BLaER1 treated with 17β-estradiol and CSF1 and Interleukin-3, amounts not matched to agents 10 nM and 100 nM (cell line): ENCODE results near the gene RBM24.

ENCODE experiments used
- H3K27ac ChIP-seq, 11 experiments: shearing (Covaris generic); formaldehyde crosslinking; 2 replicates each; pipeline ENCODE4 v1.8.1; 2022
- H3K27me3 ChIP-seq, 11 experiments: shearing (Covaris generic); formaldehyde crosslinking; 2 replicates each; pipeline ENCODE4 v1.8.1; 2022
- H3K36me3 ChIP-seq, 11 experiments: shearing (Covaris generic); formaldehyde crosslinking; 2 replicates each; pipeline ENCODE4 v1.8.1; 2022
- H3K4me1 ChIP-seq, 10 experiments: shearing (Covaris generic); formaldehyde crosslinking; 2 replicates each; pipeline ENCODE4 v1.8.1; 2022
- H3K4me2 ChIP-seq, 11 experiments: shearing (Covaris generic); formaldehyde crosslinking; 2 replicates each; pipeline ENCODE4 v1.8.1; 2022
- H3K4me3 ChIP-seq, 10 experiments: shearing (Covaris generic); formaldehyde crosslinking; 2 replicates each; pipeline ENCODE4 v1.8.1; 2022
- H3K9ac ChIP-seq, 11 experiments: shearing (Covaris generic); formaldehyde crosslinking; 2 replicates each; pipeline ENCODE4 v1.8.1; 2022
- H3K9me3 ChIP-seq, 11 experiments: shearing (Covaris generic); formaldehyde crosslinking; replicated peaks in 1 of 11; 2 replicates each; pipeline ENCODE4 v1.8.1; 2022
- H4K20me1 ChIP-seq, 11 experiments: shearing (Covaris generic); formaldehyde crosslinking; 2 replicates each; pipeline ENCODE4 v1.8.1; 2022
- Cebpa-rat ChIP-seq, 11 experiments: shearing (Covaris generic); IDR thresholded peaks; 2 replicates each; pipeline ENCODE4 v1.8.1; 2022

RBM24 gene

GRCh38 chr6:17267566-17267965 is 13.6 kb upstream of the RBM24 start:
- no peaks in the 10 kb centered on the region for H3K36me3 ChIP-seq
- H3K4me2 ChIP-seq: no peak overlapping the region
- no peak for TF ChIP-seq Cebpa-rat (IDR thresholded peaks at IDR 0.05)
- H3K9ac ChIP-seq: no peak overlapping the region
- no peaks in the 10 kb centered on the region for H3K4me1 ChIP-seq
- no peak overlapping the region for H3K27ac ChIP-seq
- H4K20me1 ChIP-seq: no peaks in the 10 kb centered on the region
- H3K9me3 ChIP-seq: peaks cover 0 to 5% (median 0%) of the 10 kb centered on the region in 11 experiments; a peak in 4 of 22 replicates
- no peaks in the 10 kb centered on the region for H3K27me3 ChIP-seq
- H3K4me3 ChIP-seq: no peak overlapping the region

GRCh38 chr6:17268114-17268513 is 13.0 kb upstream of the RBM24 start:
- Histone ChIP-seq H3K27me3 (no peaks in the 10 kb centered on the region), H3K4me3 (no peak overlapping the region), H3K36me3 (no peaks in the 10 kb centered on the region)

DNA sequence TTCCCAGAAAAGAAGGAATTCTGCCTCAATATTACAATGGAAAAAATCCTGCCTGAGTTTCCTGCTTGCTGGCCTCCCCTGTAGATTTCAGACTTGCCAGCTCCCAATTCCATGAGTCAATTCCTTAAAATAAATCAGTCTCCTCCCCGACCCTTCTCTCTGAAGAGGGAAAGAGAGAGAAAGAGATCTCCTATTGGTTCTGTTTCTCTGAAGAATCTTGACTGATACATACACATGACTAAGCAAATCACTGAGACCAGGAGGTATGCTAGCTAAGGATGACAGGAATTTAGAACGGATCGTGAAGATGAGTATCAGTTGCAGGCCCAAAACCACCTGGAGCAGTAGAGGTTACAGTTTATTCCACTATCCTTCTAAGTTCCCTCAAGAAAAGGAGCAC is 11.3 kb upstream of the RBM24 start:
- H4K20me1 ChIP-seq: no peaks in the 10 kb centered on the region
- no peak overlapping the region for H3K9ac ChIP-seq

More at GRCh38 chr6:17268114-17268513, 13.0 kb upstream of the RBM24 start:
- Histone ChIP-seq H3K4me1 (no peaks in the 10 kb centered on the region), H3K9me3 (peaks cover 0 to 7% (median 0%) of the 10 kb centered on the region in 11 experiments; a peak in 4 of 22 replicates), H3K4me2 (no peak overlapping the region), H3K27ac (no peak overlapping the region), H3K9ac (no peak overlapping the region), H4K20me1 (no peaks in the 10 kb centered on the region)
- no peak for TF ChIP-seq Cebpa-rat (IDR thresholded peaks at IDR 0.05)

GRCh38 chr6:17271628-17272027 is 9.5 kb upstream of the RBM24 start:
- no peak overlapping the region for H3K4me2 ChIP-seq
- H3K9me3 ChIP-seq: peaks cover 0 to 8% (median 0%) of the 10 kb centered on the region in 11 experiments; a peak in 2 of 22 replicates
- no peak overlapping the region for H3K27ac ChIP-seq
- no peaks in the 10 kb centered on the region for H4K20me1 ChIP-seq
- no peak for TF ChIP-seq Cebpa-rat (IDR thresholded peaks at IDR 0.05)
- H3K36me3 ChIP-seq: no peaks in the 10 kb centered on the region
- no peak overlapping the region for H3K4me3 ChIP-seq
- H3K27me3 ChIP-seq: no peaks in the 10 kb centered on the region
- H3K4me1 ChIP-seq: no peaks in the 10 kb centered on the region
- no peak overlapping the region for H3K9ac ChIP-seq

More for the DNA sequence above, 11.3 kb upstream of the RBM24 start:
- H3K9me3 ChIP-seq: peaks cover 0 to 8% (median 0%) of the 10 kb centered on the region in 11 experiments; a peak in 5 of 22 replicates
- no peak overlapping the region for H3K4me2 ChIP-seq
- H3K4me3 ChIP-seq: no peak overlapping the region
- H3K36me3 ChIP-seq: no peaks in the 10 kb centered on the region
- H3K27me3 ChIP-seq: no peaks in the 10 kb centered on the region
- H3K27ac ChIP-seq: no peak overlapping the region
- H3K4me1 ChIP-seq: no peaks in the 10 kb centered on the region
- TF ChIP-seq Cebpa-rat (IDR thresholded peaks at IDR 0.05): no peak

DNA sequence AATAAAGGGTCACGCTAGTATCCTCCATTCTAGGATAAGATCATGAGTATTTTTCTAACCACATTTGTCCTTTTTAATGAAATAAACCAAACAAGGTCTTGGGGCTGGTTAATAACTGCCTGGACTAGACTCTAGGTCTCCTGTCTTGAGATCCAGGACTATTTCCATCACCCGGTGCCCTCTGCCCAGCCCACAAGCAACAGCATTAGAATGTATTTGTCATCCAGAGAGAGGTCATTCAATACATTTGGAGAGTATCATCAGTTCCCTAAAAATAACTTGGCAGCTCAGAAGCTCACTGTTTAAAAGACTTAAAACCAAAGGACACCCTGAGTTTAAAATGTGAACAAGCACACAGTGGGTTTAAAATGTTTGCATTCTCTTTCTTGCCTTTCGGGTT is 4.4 kb upstream of the RBM24 start:
- no peak overlapping the region for H3K9ac ChIP-seq
- H3K4me1 ChIP-seq: peaks cover 0 to 14% (median 9%) of the 10 kb centered on the region in 10 experiments; a peak in 12 of 20 replicates
- no peak overlapping the region for H3K27ac ChIP-seq
- no peak overlapping the region for H3K4me2 ChIP-seq
- H3K27me3 ChIP-seq: peaks cover 31 to 41% (median 37%) of the 10 kb centered on the region in 11 experiments
- H3K9me3 ChIP-seq: peaks cover 0 to 10% (median 6%) of the 10 kb centered on the region in 11 experiments; a peak in 10 of 22 replicates
- no peaks in the 10 kb centered on the region for H3K36me3 ChIP-seq
- no peaks in the 10 kb centered on the region for H4K20me1 ChIP-seq
- TF ChIP-seq Cebpa-rat (IDR thresholded peaks at IDR 0.05): no peak
- no peak overlapping the region for H3K4me3 ChIP-seq

- no peak overlapping the region for H3K4me2 ChIP-seq
- H4K20me1 ChIP-seq: no peaks in the 10 kb centered on the region
- TF ChIP-seq Cebpa-rat (IDR thresholded peaks at IDR 0.05): no peak
- peaks cover 36 to 46% (median 42%) of the 10 kb centered on the region in 11 experiments for H3K27me3 ChIP-seq
- no peak overlapping the region for H3K4me3 ChIP-seq
- H3K27ac ChIP-seq: no peak overlapping the region
- no peak overlapping the region for H3K9ac ChIP-seq
- H3K9me3 ChIP-seq: peaks cover 0 to 10% (median 6%) of the 10 kb centered on the region in 11 experiments; a peak in 10 of 22 replicates
- peaks cover 0 to 17% (median 12%) of the 10 kb centered on the region in 10 experiments; a peak in 12 of 20 replicates for H3K4me1 ChIP-seq
- H3K36me3 ChIP-seq: no peaks in the 10 kb centered on the region
These were observed 3.9 kb upstream of the RBM24 start for GRCh38 chr6:17277256-17277655.

DNA sequence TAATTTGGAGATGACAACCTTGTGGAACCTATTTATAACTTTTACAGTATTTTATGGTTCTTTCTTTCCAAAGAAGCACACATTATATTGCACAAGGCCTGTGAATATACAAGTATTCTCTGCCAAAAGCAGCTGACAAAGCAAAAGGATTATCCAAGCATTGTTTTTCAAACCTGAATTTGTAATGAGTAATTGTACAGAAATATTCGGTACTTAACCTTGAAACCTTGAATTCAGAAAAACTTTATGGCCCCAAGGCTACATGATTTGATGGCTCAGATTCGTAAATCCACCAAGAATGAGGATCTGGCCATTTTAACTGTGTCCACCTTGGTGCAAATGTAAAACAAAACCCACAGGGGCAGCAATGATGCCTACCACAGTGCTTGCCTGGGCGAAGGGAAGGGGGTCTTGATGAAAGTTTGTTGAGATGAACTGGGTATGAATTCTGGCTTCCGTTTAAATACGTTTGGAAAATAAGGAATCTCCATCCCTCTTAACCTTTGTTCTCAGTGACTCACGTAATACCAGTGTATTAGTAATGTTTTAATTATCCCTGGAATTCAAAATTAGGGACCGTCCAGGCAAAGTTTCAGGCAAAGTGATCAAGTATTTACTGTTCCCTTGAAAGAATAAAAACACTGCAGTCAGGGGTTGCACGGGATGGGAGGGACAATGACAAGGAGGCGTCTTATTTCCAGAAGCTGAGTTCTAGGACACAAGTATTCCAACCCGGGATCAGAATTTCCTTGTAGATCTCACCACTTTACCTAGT is 2.7 kb upstream of the RBM24 start:
- Histone ChIP-seq H3K9me3 (peaks cover 0 to 10% (median 5%) of the 10 kb centered on the region in 11 experiments; a peak in 9 of 22 replicates), H4K20me1 (no peaks in the 10 kb centered on the region), H3K4me1 (peaks cover 0 to 17% (median 12%) of the 10 kb centered on the region in 10 experiments; a peak in 12 of 20 replicates), H3K4me2 (no peak overlapping the region), H3K27ac (no peak overlapping the region), H3K27me3 (peaks cover 44 to 58% (median 53%) of the 10 kb centered on the region in 11 experiments), H3K36me3 (0 out of 22 replicates have a peak, but pooled peaks cover 0 to 6% (median 0%) of the 10 kb centered on the region in 11 experiments), H3K4me3 (no peak overlapping the region), H3K9ac (no peak overlapping the region)
- TF ChIP-seq Cebpa-rat (IDR thresholded peaks at IDR 0.05): no peak

- H4K20me1 ChIP-seq: no peaks in the 10 kb centered on the region
- no peak overlapping the region for H3K9ac ChIP-seq
- peaks cover 44 to 63% (median 55%) of the 10 kb centered on the region in 11 experiments for H3K27me3 ChIP-seq
- peaks cover 0 to 10% (median 5%) of the 10 kb centered on the region in 11 experiments; a peak in 8 of 22 replicates for H3K9me3 ChIP-seq
- H3K4me2 ChIP-seq: peak overlapping the region in 10 of 11 experiments; percentile 81 to 98 (median 94); a peak in 17 of 22 replicates
- peaks cover 0 to 17% (median 12%) of the 10 kb centered on the region in 10 experiments; a peak in 12 of 20 replicates for H3K4me1 ChIP-seq
- H3K36me3 ChIP-seq: peaks cover 0 to 7% (median 0%) of the 10 kb centered on the region in 11 experiments; a peak in 1 of 22 replicates
- no peak overlapping the region for H3K27ac ChIP-seq
- H3K4me3 ChIP-seq: peak overlapping the region in 6 of 10 experiments; percentile 67 to 82 (median 74); a peak in 8 of 20 replicates
- TF ChIP-seq Cebpa-rat (IDR thresholded peaks at IDR 0.05): no peak
These were observed 1.0 kb upstream of the RBM24 start for GRCh38 chr6:17280138-17280537.

GRCh38 chr6:17280552-17281090 is 540 bp upstream of the RBM24 start:
- Histone ChIP-seq H3K27me3 (peaks cover 44 to 63% (median 55%) of the 10 kb centered on the region in 11 experiments), H3K9me3 (peaks cover 0 to 10% (median 5%) of the 10 kb centered on the region in 11 experiments; a peak in 8 of 22 replicates), H3K4me1 (peaks cover 0 to 17% (median 12%) of the 10 kb centered on the region in 10 experiments; a peak in 12 of 20 replicates), H3K4me2 (peak overlapping the region; percentile 81 to 98 (median 93)), H3K36me3 (peaks cover 0 to 12% (median 0%) of the 10 kb centered on the region in 11 experiments; a peak in 1 of 22 replicates), H4K20me1 (no peaks in the 10 kb centered on the region), H3K4me3 (peak overlapping the region; percentile 57 to 82 (median 70)), H3K27ac (peak overlapping the region in 2 of 11 experiments; percentile 71 to 77; a peak in 4 of 22 replicates), H3K9ac (peak overlapping the region; percentile 72 to 83 (median 78); a peak in 15 of 22 replicates)
- no peak for TF ChIP-seq Cebpa-rat (IDR thresholded peaks at IDR 0.05)
